ENCODE data around the gene EIF4B. TPM values are rescaled to one million over a fixed set of nuclear protein-coding genes. Genes with fewer than 3 reads are reported as not detected.

The EIF4B gene
- total and polyA plus RNA-seq, 2 of the 8 experiments (the other 6 are each of a cell fraction or from before 2014, with no cell fraction given) = 269 to 816 TPM

- TF ChIP-seq SIN3A (conservative IDR thresholded peaks at IDR 0.05 in 1 of 2, IDR thresholded peaks at IDR 0.05 in 1 of 2; ENCODE audit: low read depth in 1 of 2, low read length in 2 of 2) (no peak), SP4 (IDR thresholded peaks at IDR 0.05; ENCODE audit: low read length) (no peak), CBX5 (IDR thresholded peaks at IDR 0.05; ENCODE audit: low read depth, low read length) (no peak), ATF2 (IDR thresholded peaks at IDR 0.05; ENCODE audit: low read length) (no peak), PHF8 (conservative IDR thresholded peaks at IDR 0.05; ENCODE audit: low read depth, low read length) (no peak), SP2 (IDR thresholded peaks at IDR 0.05; ENCODE audit: low read length) (no peak), POLR2AphosphoS5 (IDR thresholded peaks at IDR 0.05; ENCODE audit: low read depth, low read length) (no peak), ATF3 (IDR thresholded peaks at IDR 0.05; ENCODE audit: insufficient read depth, low read depth, low read length) (no peak), BCL11A (IDR thresholded peaks at IDR 0.05; ENCODE audit: low read depth in 2 of 2, low read length in 2 of 2) (no peak), CTCF (IDR thresholded peaks at IDR 0.05; ENCODE audit: control extremely low read depth in 1 of 3, insufficient read depth in 1 of 3, low read depth in 1 of 3, low read length in 3 of 3) (no peak), GTF2F1 (IDR thresholded peaks at IDR 0.05; ENCODE audit: borderline replicate concordance, low read depth, low read length) (no peak), EZH2 (IDR thresholded peaks at IDR 0.05; ENCODE audit: low read depth, low read length, severe bottlenecking) (no peak), SAP30 (IDR thresholded peaks at IDR 0.05; ENCODE audit: insufficient read depth, insufficient replicate concordance, low read length) (no peak), SIRT6 (IDR thresholded peaks at IDR 0.05; ENCODE audit: low read length) (no peak), NANOG (IDR thresholded peaks at IDR 0.05; ENCODE audit: insufficient read depth, low read depth, low read length, poor library complexity, severe bottlenecking) (no peak), RBBP5 (IDR thresholded peaks at IDR 0.05; ENCODE audit: borderline replicate concordance, low read depth, low read length) (no peak), ZNF274 (IDR thresholded peaks at IDR 0.05; ENCODE audit: borderline replicate concordance, extremely low read depth, low read length) (no peak), RFX5 (IDR thresholded peaks at IDR 0.05; ENCODE audit: borderline replicate concordance, low read depth, low read length) (no peak)
These were observed 40.9 kb upstream of the EIF4B start (continued) for GRCh38 chr12:52965337-52965731.
